DMS79 (cell line): Measurements from ENCODE around the gene ACSS1.

Experiments
- DNase-seq: peaks from one replicate; lab custom pipeline; 2025; lab: John Stamatoyannopoulos, UW

Gene ACSS1

DNA sequence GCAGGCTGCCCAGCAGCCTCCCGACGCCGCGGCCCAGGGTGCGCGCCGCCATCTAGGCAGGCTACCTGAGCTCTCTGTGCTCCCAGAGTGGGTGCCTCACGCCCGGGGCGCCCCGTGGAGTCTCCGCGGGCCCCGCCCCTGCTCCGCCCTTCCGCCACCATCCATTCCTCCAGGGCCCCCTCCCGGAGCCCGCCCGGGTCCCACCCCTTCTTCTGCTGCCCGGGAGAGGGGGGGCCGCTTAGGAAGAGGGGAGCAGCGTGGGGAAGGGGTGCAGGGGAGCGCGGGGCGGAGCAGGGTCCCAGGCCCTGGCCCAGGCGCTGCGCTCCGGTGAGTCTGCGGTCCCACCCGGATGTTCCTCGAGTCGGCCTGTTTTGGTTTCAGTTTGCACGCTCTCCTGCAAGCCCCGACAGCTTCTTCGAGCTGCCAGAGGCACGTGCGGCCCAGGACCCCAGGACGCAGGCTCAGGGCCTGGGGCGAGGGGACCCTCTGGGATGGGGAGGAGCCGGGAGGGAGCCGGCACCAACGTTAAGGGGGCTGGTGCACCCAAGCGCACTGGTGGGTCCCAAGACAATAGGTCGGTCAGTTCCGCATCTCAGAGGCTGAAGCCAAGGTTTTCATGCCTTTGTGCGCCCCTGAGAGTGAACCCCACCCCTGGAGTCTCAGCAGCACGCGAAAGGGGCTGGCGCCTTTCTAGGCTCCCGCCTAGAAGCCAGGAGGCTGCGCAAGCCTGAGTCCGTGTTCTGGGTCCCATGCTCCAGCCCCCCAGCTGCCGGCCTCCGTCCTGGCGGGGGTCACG lies at the start of gene ACSS1:
Gene ACSS1, minus strand, starts transcription at position 89 of the 796 bp plus-strand sequence. Its CDS starts 37 bp downstream, at position 52.
- peak; percentile 3 for DNase-seq

DNA sequence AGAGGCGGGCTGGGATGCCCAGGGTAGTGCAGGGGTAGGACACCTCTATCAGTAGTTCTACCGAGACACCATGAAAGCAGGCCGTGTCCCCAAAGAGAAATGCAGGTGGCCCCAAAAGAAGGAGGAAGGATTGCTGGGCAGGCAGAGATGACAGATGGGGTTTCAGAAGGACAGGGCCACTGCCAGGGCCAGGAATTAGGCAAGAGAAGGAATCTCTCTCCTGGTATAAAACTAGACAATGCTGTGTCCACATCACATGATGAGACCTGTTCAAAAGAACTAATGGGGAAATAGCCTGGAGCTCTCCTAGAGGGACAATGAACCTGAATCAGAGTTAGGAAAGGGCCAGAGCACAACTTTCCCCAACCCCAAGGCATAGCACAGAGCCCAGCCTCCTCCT lies 45.6 kb upstream of the ACSS1 start:
- DNase-seq, result no peak

DNA sequence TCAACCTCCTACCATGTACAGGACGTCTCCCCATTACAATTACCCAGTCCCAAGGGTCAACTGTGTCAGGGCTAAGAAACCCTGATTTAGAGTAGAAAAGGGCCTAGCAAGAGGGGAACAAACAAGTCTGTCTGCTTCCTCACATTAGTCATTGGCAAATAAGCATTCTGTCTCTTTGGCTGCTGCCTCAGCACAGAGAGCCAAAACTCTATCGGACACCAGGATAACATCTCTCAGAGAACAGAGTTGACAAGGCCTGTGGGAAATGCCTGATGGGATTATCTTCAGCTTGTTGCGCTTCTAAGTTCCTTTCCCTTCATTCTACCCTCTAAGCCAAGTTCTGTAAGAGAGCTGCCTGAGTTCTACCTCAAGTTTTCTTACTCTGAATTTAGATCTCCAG lies 43.0 kb upstream of the ACSS1 start:
- no peak for DNase-seq

DNA sequence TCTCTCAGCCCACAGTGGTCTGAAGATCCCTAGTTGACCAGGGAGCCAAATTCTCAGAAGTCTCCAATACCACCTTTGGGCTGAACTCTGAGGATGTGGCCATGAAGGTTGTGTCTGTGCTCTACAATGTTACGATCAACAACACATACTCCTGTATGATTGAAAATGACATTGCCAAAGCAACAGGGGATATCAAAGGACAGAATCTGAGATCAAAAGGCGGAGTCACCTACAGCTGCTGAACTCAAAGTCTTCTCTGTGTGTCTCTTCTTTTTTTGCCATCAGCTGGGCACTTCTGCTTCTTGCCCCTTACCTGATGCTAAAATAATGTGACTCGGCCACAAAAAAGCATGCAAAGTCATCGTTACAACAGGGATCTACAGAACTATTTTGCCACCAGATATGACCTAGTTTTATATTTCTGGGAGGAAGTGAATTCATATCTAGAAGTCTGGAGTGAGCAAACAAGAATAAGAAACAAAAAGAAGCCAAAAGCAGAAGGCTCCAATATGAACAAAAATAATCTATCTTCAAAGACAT lies 41.7 kb upstream of the ACSS1 start:
- no peak for DNase-seq

DNA sequence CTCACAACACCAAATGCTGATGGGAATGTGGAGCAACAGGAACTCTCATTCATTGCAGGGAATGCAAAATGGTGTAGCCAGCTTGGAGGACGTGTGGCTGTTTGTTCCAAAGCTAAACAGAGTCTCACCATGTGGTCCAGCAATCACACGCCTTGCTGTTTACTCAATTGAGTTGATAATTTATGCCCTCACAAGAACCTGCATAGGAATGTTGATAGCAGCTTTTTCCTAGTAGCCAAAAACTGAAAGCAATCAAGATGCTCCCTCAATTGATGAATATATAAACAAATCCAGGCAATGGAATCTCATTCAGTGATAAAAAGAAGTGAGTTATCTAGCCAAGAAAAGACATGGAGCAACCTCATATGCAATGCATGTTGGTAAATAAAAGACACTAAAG lies 39.6 kb upstream of the ACSS1 start:
- no peak for DNase-seq

DNA sequence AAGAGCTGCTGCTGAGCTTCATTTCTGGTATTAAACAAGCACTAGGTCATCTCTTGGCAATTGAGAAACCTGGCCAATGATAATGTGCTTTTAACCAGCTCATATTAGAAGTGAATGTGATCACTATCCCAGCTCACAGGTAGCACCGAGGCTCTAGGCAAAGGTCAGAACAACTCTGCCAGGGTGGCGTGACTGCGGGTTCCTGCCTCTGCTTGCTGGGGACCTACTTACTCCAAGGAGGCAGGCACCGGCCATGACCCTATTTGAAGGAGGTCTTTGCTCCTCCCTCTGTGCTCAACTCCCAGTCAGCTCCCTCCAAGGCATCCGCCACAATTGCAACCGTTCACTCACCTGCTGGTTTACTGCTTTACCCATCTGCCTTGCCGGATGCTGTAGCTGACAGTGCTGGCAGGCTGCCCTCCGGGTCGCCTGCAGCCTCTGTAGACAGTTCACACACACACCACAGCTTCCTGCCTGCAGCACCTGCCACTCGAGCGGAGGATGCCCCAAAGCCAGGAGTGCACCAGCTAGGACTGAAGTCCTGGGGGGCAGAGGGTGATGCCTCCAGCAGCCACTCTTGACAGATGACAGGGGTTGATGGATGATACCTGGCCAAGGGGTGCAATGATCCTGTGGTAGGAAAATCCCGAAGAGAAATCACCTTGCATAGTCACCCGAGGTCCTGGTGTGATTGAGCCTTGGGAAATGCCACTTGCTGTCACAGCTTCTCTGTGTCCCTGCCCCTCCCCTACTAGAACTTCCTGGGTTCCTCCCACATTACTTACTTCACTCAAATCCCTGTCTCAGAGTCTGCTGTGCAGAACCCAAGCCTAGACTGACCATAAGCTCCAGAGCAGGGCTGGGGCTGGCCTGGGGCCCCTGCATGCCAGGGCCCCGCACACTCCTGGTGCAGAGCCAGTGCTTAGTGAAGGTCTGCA lies 32.8 kb upstream of the ACSS1 start:
- DNase-seq, result peak; percentile 70

DNA sequence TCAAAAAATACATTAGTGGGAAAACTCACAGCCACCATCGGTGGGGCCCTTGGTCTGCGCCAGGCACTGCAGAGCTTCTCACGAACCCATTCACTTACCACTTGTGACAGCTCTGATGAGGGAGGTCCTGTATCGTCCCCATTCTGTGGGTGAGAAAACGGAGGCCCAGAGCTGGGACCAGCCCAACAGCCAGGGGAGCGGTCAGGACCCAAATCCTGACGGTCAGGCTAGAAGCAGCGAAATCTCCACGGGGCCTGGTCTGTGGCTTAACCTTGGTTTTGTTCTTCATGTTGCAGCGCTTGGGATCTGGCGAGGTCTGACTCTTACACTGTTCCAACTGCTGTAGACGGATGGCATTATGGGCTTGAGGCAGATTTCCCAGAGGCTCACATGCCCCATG lies 31.7 kb upstream of the ACSS1 start:
- no peak for DNase-seq

DNA sequence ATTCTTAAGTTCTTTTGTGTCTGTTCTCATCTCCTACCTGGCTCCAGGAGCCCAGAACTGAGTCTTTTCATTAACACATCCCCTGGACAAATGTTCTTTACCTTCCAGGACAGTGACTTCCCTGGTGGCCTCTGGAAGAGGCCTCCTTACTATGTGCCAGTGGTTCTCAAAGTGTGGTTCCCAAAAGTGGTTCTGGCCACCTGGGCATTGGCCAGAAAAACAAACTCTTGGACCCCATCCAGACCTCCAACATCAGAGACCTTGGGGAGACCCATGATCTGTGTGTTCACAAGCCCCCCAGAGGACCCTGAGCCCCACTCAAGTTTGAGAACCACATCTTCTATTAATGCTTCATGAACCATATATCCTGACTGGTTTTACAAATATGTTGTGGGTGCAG lies 31.2 kb upstream of the ACSS1 start:
- DNase-seq, result no peak

DNA sequence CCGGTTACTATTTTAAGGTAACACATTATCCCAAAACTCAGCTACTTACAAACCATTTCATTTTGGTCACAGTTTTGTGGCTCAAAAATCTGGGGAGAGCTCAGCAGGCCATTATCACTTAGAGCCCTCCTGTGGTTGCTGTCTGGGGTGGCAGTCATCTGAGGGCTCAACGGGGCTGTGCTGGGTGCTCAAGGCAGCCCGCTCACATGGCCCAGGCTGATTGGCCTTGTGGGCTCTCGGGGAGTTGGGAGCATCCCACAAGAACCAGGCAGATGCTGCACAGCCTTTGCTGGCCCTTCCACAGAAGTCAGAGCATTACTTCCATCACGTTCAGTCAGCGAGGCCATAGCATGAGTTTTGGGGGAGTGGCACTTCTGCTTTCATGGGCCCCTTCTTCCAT lies 30.3 kb upstream of the ACSS1 start:
- DNase-seq, result no peak

DNA sequence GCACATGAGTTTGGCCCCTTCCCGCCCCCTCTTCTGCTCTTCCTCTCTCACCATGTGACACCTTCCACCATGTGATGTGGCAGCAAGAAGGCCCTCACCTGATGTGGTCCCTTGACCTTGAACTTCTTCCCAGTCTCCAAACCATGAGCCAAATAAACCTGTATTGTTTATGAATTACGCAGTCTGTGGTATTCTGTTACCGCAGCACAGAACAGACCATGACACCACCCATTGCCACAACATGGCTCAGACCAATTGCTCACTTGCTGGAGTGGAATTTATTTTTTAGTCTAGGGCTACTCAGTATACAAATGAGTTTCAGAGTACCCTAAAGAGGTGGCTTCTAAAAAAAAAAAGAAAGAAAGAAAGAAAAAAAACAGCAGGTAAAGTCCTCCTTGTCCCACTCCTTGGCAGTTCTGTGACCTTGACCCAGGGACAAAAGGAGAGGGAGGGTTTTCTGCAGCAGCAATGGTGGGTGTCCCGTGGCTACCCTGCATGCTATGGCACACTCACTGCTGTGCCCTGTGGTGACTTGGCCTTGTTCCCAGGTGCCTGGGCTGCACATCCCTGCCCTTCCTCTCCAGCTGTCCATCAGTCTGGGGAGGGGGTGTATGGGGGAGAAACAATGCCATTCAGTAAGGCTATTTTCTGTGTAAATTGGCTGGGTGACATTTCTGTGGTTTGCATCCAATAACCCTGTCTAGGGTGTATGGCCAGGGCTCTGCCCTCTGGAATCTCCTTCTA lies 29.4 kb upstream of the ACSS1 start:
- DNase-seq, result no peak

DNA sequence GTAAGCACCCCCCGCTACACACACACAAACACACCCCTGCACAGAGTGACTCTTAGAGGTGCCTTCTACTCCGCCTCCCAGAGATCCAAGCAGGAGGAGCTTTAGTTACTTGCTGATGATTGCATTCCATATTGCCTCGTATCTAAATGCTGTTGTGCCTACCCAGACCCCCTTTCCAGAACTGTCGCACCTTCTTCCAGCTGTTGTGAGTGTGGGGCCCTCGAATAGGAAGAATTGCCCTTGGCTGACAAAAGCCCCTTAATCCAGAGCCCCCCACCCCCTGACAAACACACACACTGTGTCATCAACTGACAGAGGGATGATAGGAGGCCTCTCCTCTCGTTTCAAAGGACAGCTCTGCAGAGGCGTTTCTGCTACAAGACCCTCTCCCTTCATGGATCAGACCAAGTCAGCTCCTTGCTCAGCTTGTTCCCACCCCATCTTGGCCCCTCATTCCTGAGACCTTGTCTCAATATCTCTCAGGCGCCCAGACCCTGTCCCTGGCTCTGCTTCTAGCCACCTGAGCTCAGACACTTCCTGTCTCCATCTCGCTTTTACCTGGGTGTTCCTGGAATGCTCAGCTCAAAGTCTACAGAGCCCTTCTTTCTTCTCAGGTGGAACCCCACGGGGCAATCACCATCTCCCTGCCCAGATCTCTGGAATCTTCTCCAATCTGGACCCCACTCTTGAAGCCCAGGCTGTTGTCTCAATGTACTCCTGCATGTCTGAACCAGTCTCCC lies 28.0 kb upstream of the ACSS1 start:
- no peak for DNase-seq

DNA sequence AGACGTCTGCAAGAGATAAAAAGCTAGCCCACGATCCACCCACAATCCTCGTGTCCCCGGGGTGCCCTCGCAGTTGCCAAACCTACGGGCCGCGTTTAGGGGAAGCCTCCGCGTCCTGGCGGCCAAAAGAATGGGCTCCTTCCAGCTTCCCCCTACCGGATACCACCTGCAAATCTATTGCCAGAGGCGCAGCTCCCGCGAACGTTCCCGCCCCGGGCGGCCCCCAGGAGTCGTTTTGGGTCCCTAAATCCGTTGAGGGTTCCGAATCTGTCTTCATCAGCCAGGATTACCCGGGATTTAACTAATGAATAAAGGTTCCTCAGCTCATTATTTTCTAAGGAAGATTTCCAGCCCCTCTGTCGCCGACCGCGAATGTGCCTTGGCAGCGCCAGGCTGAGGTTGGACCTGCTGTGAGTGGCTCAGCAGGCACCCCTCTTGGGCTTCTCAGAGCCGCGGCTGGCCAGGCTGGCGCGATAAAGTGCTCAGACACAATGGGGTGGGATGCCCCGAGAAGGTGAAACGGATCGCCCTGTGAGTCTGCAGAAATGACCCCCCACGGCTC lies 26.8 kb upstream of the ACSS1 start:
- no peak for DNase-seq

DNA sequence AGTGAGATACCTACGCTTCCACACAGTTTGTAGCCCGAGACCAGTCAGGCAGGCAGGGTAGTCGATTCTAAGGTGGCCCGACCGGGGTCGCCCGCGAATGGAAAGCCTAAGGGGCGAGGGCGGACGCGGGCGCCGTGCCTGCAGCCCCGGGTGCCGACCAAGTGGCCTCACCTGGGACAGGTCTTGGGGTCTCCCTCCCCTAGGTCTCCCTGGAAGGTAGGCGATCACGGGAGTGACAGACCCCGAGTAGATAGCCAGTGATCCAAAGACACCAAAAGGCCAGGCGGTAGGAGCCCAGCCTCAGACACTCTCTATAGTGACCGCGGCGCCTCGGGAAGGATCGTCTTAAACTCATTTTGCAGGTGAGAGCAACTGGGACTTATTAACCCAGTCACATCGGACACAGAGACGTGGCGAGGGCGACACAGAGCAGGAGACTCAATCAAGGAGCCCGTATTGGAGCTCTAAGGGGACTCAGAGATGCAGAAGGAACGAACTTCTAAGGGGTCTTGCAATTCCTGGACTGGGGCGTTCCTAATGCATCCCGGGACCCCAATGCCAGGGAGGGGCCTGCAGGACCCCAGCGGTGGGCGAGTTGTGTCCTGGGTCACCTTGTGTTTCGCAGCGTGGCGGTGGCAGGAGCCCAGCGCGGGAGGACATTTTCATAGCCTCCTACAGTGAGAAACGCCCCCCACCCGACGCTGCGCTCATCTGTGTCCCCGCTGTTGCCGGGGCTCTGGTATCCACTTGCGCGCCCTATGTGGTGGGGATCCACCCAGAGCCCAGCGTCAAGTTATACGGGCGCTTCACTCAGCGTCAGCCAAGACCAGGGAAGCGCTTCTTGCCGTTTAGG lies 26.1 kb upstream of the ACSS1 start:
- no peak for DNase-seq

DNA sequence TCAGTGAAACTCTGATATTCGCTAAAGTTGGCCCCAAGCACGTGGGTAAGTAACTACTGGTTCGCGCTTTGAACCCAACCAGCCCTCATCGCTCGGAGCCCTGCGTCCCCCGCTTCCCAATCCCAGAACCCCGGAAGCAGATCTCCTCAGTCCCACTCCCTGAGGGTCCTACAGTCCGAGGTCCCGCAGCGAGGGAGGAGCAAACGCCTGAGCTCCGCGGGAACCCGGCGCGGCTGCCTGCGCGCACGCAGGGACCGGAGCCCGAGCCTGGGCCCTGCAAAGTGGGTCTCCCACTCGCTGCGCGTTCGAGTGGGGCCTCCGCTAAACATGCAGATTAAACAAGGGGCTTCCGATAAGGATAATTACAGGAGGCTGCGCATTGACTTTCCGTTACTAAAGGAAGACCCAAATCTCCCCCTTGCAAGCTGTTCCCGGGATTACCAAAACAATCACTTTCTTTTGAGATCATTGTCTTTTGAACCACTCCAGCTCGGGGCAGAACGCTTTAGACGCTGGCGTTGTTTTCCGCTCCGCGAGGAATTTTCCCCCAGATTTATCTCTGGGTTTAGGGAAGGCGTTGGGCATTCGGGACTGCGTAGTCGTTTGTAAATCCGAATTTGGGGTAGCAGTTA lies 25.3 kb upstream of the ACSS1 start:
- no peak for DNase-seq

DNA sequence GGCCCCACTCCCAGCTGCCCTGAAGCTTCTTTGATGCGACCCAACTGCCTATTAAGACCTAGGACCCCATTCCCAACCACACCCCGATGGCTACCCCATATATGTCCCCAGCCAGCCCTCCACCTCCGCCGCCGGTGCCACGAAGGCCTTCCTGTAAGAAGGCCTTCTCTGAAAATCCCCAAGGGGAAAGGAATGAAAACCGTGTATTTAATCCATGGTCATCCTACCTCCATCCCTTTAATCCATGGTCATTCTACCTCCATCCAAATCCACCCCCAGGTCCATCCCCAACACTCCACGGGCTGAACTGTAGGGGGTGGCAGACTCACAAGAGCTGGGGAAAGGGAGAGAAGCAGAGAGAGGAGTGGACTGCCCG lies 24.5 kb upstream of the ACSS1 start:
- DNase-seq, result no peak

DNA sequence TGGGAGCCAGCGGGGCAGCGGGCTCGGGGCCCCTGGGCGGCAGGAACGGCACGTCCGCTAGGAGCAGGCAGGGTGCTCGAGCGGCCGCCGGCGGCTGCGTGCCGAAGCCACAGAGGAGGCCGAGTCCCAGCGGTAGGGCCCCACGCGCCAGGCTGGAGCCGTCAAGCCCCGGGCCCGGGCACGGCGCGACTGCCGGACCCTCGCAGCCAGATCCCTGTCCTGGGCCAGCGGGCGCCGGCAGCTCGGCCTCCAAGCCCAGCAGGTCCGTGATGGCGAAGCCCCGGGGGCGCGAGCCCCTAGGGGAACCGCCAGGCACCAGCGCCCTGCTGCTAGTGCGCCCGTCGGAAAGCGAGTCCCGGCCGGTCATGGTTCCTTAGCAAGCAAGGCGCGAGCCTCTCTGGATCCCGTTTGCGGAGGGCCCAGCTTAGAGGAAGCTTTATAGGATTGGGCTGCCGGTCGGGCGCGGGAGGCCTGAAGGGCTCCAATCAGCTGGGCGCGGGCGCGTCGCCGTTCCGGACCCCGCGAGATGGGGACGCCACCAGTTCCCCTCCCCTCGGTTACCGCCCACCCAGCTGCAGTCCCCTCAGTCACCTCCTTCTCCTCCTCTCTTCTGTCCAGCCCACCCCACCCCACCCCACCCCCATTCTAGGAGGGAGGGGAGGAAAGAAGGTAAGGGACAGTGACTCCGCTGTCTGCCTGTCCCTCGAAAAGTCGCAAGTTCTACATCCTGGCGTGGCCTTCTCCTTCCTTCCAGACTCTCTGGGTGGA lies 24.0 kb upstream of the ACSS1 start, which contains the start of gene VSX1:
Gene VSX1, minus strand, starts transcription at position 412 of the 768 bp plus-strand sequence. Its CDS starts 45 bp downstream, at position 367.
- DNase-seq, result no peak

DNA sequence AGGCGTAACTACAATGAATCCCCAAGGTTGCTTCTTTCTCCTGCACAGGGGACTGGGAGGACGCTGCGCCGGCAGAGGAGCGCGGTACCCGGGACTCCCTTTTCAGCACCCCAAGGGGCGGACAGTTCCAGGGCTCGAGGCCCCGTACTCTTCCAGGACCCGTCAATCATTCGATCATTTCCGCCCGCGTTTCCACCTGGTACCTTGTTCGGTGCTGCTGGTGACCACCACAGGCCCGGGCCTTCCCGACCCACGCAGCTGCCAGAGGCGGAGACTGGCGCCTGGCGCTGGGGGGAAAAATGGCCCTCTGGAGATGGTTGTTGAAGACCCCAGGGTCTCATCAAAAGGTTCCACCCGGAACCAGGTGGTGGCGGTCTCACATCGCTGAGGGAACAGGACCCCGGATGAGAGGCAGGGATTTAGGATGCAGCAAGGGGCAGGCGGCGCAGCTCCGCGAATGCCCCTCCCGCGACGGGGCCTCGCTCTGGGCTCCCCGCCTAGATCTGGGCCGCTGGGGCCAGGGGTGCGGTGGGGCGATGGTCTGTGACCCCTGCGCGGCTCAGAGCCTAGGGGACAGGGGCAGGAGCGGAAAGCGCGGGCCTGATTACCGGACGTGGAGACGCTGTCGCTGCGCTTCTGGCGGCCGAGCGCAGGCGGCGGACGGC lies 23.3 kb upstream of the ACSS1 start:
- DNase-seq, result no peak

DNA sequence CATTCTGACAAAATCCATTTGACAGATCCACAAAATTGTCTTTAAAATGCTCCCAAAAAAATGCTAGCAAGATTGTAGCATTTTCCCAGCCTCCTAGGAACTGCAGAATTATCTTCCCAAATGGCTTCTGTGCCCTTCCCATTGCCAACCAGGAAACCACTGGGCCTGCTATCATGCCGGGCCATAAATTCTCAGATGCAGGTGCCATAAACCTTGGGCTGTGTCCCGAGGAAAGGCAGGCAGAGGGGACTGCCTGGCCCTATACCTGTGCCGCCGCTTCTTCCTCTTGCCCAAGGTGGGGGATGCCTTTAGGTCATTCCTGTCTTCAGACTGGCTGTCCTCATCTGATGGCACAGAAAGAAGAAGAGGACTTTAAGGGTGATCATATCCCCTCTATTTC lies 21.2 kb upstream of the ACSS1 start:
- DNase-seq, result no peak
